Measurements from ENCODE around the gene FXYD4.
"Not testable (repeated sequence)": the region's sequence is repeated elsewhere in the genome, so short reads cannot be mapped to it uniquely, and the experiment has no call there.

Gene FXYD4

GRCh38 chr10:43386981-43387677 lies 15.7 kb downstream of the FXYD4 start:
- no peak for DNase-seq (ENCODE audit: low read depth, low spot score)
- Histone ChIP-seq H3K27ac (no peak overlapping the region), H3K9me3 (ENCODE audit: low read depth, low read length) (no peaks in the 10 kb centered on the region), H3K4me3 (no peak overlapping the region), H3K36me3 (ENCODE audit: insufficient read depth, low read length) (peaks cover 58% of the 10 kb centered on the region), H3K9ac (ENCODE audit: insufficient read length) (no peak overlapping the region)
- no peak for TF ChIP-seq EZH2 (IDR thresholded peaks at IDR 0.05)
- no peak; the same call in 1 of the 2 replicates for TF ChIP-seq POLR2AphosphoS5 (IDR thresholded peaks at IDR 0.05; ENCODE audit: borderline replicate concordance, low read depth, low read length)
- TF ChIP-seq FOXP2 (optimal IDR thresholded peaks at IDR 0.05; ENCODE audit: control extremely low read depth, extremely low read length, insufficient read depth), result no peak

DNA sequence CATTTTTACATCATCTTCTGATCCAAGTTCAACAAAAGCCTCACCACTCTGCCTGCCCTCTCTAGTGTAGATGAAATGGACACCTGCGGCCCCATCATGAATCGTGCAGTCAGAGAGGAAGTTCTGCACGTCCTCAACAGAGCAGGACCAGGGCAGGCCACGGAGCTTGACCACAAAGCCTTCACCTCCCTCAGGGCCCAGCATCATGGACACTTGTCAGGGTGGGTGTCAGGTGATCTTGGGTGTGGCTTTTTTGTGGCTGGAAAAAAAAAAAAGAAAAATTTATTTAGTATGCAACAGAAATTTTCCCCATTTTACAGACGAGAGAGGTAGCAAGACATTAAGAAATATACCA lies 16.2 kb downstream of the FXYD4 start:
- Histone ChIP-seq H3K4me3 (no peak overlapping the region), H3K27ac (no peak overlapping the region), H3K36me3 (ENCODE audit: insufficient read depth, low read length) (peaks cover 63% of the 10 kb centered on the region), H3K9ac (ENCODE audit: insufficient read length) (no peak overlapping the region), H3K9me3 (ENCODE audit: low read depth, low read length) (no peaks in the 10 kb centered on the region)
- no peak for DNase-seq (ENCODE audit: low read depth, low spot score)
- TF ChIP-seq POLR2AphosphoS5 (IDR thresholded peaks at IDR 0.05; ENCODE audit: borderline replicate concordance, low read depth, low read length) (no peak), FOXP2 (optimal IDR thresholded peaks at IDR 0.05; ENCODE audit: control extremely low read depth, extremely low read length, insufficient read depth) (no peak), EZH2 (IDR thresholded peaks at IDR 0.05) (no peak)

DNA sequence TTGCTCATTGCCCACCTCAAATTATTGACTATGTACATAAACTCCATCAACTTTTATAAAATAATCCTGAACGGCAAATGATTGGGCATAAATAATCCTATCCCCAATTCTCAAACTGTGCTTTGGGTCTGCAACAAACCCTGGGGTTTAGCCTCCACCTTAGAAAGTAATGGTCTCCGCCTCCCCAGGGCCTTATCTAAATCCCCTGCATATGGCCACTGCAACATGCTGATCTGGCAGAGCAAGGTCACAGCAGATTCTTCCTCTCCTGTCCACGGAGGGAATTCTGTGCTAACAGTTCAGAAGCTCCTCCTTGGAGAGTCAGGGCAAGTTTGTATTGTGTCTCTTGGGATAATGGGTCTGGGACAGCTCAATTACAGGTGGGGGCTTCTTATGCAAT lies 18.4 kb downstream of the FXYD4 start:
- Histone ChIP-seq H3K27ac (no peak overlapping the region), H3K9ac (ENCODE audit: insufficient read length) (no peak overlapping the region), H3K4me3 (no peak overlapping the region), H3K36me3 (ENCODE audit: insufficient read depth, low read length) (peaks cover 86% of the 10 kb centered on the region), H3K9me3 (ENCODE audit: low read depth, low read length) (no peaks in the 10 kb centered on the region)
- DNase-seq (ENCODE audit: low read depth, low spot score), result no peak
- TF ChIP-seq FOXP2 (optimal IDR thresholded peaks at IDR 0.05; ENCODE audit: control extremely low read depth, extremely low read length, insufficient read depth), result no peak
- no peak for TF ChIP-seq EZH2 (IDR thresholded peaks at IDR 0.05)
- no peak for TF ChIP-seq POLR2AphosphoS5 (IDR thresholded peaks at IDR 0.05; ENCODE audit: borderline replicate concordance, low read depth, low read length)

GRCh38 chr10:43390333-43390732 lies 18.9 kb downstream of the FXYD4 start:
- DNase-seq (ENCODE audit: low read depth, low spot score), result no peak
- TF ChIP-seq EZH2 (IDR thresholded peaks at IDR 0.05) (no peak), FOXP2 (optimal IDR thresholded peaks at IDR 0.05; ENCODE audit: control extremely low read depth, extremely low read length, insufficient read depth) (no peak), POLR2AphosphoS5 (IDR thresholded peaks at IDR 0.05; ENCODE audit: borderline replicate concordance, low read depth, low read length) (no peak)
- no peak overlapping the region for H3K27ac ChIP-seq
- peaks cover 89% of the 10 kb centered on the region for H3K36me3 ChIP-seq (ENCODE audit: insufficient read depth, low read length)
- no peaks in the 10 kb centered on the region for H3K9me3 ChIP-seq (ENCODE audit: low read depth, low read length)
- no peak overlapping the region for H3K4me3 ChIP-seq
- no peak overlapping the region for H3K9ac ChIP-seq (ENCODE audit: insufficient read length)

DNA sequence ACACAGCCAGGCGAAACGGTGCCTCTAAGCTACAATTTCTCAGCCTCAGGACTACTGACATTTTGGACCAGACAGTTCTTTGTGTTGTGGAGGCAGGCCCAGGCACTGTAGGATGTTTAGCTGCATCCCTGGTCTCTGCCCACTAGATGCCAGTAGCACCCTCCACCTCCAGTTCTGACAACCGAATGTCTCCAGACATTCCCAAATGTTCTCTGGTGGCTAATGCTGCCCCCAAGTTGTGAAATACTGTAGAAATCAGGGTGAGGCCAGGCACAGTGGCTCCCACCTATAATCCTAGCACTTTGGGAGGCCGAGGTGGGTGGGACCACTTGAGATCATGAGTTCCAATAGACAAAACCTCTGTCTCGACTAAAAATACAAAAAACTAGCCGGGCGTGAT lies 19.3 kb downstream of the FXYD4 start:
- H3K4me3 ChIP-seq, result no peak overlapping the region
- H3K27ac ChIP-seq, result no peak overlapping the region
- no peak for DNase-seq (ENCODE audit: low read depth, low spot score)
- H3K36me3 ChIP-seq (ENCODE audit: insufficient read depth, low read length), result peaks cover 91% of the 10 kb centered on the region
- TF ChIP-seq FOXP2 (optimal IDR thresholded peaks at IDR 0.05; ENCODE audit: control extremely low read depth, extremely low read length, insufficient read depth), result no peak
- TF ChIP-seq POLR2AphosphoS5 (IDR thresholded peaks at IDR 0.05; ENCODE audit: borderline replicate concordance, low read depth, low read length), result no peak
- no peak for TF ChIP-seq EZH2 (IDR thresholded peaks at IDR 0.05)
- no peaks in the 10 kb centered on the region for H3K9me3 ChIP-seq (ENCODE audit: low read depth, low read length)
- H3K9ac ChIP-seq (ENCODE audit: insufficient read length), result no peak overlapping the region

- Histone ChIP-seq H3K9me3 (ENCODE audit: low read depth, low read length) (no peaks in the 10 kb centered on the region), H3K27ac (no peak overlapping the region), H3K9ac (ENCODE audit: insufficient read length) (no peak overlapping the region), H3K36me3 (ENCODE audit: insufficient read depth, low read length) (peaks cover 85% of the 10 kb centered on the region), H3K4me3 (no peak overlapping the region)
- no peak for TF ChIP-seq POLR2AphosphoS5 (IDR thresholded peaks at IDR 0.05; ENCODE audit: borderline replicate concordance, low read depth, low read length)
- no peak for TF ChIP-seq FOXP2 (optimal IDR thresholded peaks at IDR 0.05; ENCODE audit: control extremely low read depth, extremely low read length, insufficient read depth)
- TF ChIP-seq EZH2 (IDR thresholded peaks at IDR 0.05), result no peak
- DNase-seq (ENCODE audit: low read depth, low spot score), result no peak
Measured at GRCh38 chr10:43391496-43391895, 20.1 kb downstream of the FXYD4 start.

GRCh38 chr10:43392748-43393147 lies 21.3 kb downstream of the FXYD4 start:
- Histone ChIP-seq H3K4me3 (no peak overlapping the region), H3K36me3 (ENCODE audit: insufficient read depth, low read length) (peaks cover 72% of the 10 kb centered on the region), H3K27ac (no peak overlapping the region), H3K9me3 (ENCODE audit: low read depth, low read length) (no peaks in the 10 kb centered on the region), H3K9ac (ENCODE audit: insufficient read length) (no peak overlapping the region)
- TF ChIP-seq EZH2 (IDR thresholded peaks at IDR 0.05), result no peak
- no peak for TF ChIP-seq POLR2AphosphoS5 (IDR thresholded peaks at IDR 0.05; ENCODE audit: borderline replicate concordance, low read depth, low read length)
- TF ChIP-seq FOXP2 (optimal IDR thresholded peaks at IDR 0.05; ENCODE audit: control extremely low read depth, extremely low read length, insufficient read depth), result no peak
- no peak for DNase-seq (ENCODE audit: low read depth, low spot score)

GRCh38 chr10:43393186-43393585 lies 21.8 kb downstream of the FXYD4 start:
- H3K36me3 ChIP-seq (ENCODE audit: insufficient read depth, low read length), result peaks cover 68% of the 10 kb centered on the region
- not testable (repeated sequence) for H3K27ac ChIP-seq; H3K4me3 ChIP-seq; DNase-seq (ENCODE audit: low read depth, low spot score); H3K9ac ChIP-seq (ENCODE audit: insufficient read length); H3K9me3 ChIP-seq (ENCODE audit: low read depth, low read length)
